HepG2 (cell line): ENCODE measurements around the gene COMMD7. TPM values are rescaled to one million over a fixed set of nuclear protein-coding genes. Genes with fewer than 3 reads are reported as not detected.

Experiments
- ETV6 ChIP-seq: sonication (generic); formaldehyde crosslinking; conservative IDR thresholded peaks from 2 replicates; pipeline ENCODE4 v1.4.0; 2020; ENCODE audit warnings: missing genetic modification reagents
- FIP1L1 ChIP-seq: fragments of 200-400 bp; formaldehyde crosslinking; IDR thresholded peaks from 2 replicates; pipeline ENCODE4 v1.6.1; 2018; ENCODE audit warnings: low read depth, mild to moderate bottlenecking, low read length, moderate library complexity, borderline replicate concordance; ENCODE audit not compliant: insufficient read depth
- KDM4B ChIP-seq: sonication (generic); formaldehyde crosslinking; IDR thresholded peaks from 2 replicates; pipeline ENCODE4 v1.4.0; 2020; ENCODE audit warnings: missing genetic modification reagents
- KLF12 ChIP-seq: sonication (generic); formaldehyde crosslinking; IDR thresholded peaks from 2 replicates; pipeline ENCODE4 v1.4.0; 2020; ENCODE audit warnings: missing genetic modification reagents, borderline replicate concordance
- NCOA5 ChIP-seq: sonication (generic); formaldehyde crosslinking; IDR thresholded peaks from 2 replicates; pipeline ENCODE4 v1.4.0; 2020; ENCODE audit warnings: missing genetic modification reagents
- NFE2L1 ChIP-seq: sonication (generic); formaldehyde crosslinking; IDR thresholded peaks from 2 replicates; pipeline ENCODE4 v1.4.0; 2020; ENCODE audit warnings: missing genetic modification reagents, mild to moderate bottlenecking, borderline replicate concordance
- PHF5A ChIP-seq: IDR thresholded peaks from one replicate; pipeline ENCODE4 v1.6.1; 2018; ENCODE audit warnings: low read depth, missing genetic modification reagents; ENCODE audit not compliant: unreplicated experiment
- THAP11 ChIP-seq: IDR thresholded peaks from 2 replicates; pipeline ENCODE4 v1.6.1; 2016; ENCODE audit warnings: missing biosample characterization, missing genetic modification reagents
- ZEB1 ChIP-seq: IDR thresholded peaks from 2 replicates; pipeline ENCODE4 v1.6.1; 2012; ENCODE audit warnings: mild to moderate bottlenecking, low read depth, inconsistent platforms; ENCODE audit not compliant: insufficient replicate concordance
- ZFP36L1 ChIP-seq: sonication (generic); formaldehyde crosslinking; IDR thresholded peaks from 2 replicates; pipeline ENCODE4 v1.8.0; 2022; ENCODE audit warnings: mild to moderate bottlenecking, missing genetic modification reagents, moderate library complexity
- ZNF121 ChIP-seq: sonication (generic); formaldehyde crosslinking; IDR thresholded peaks from 2 replicates; pipeline ENCODE4 v1.5.0; 2020; ENCODE audit warnings: mild to moderate bottlenecking, missing genetic modification reagents
- ZNF383 ChIP-seq: sonication (generic); formaldehyde crosslinking; IDR thresholded peaks from 2 replicates; pipeline ENCODE4 v1.4.0; 2020; ENCODE audit warnings: missing genetic modification reagents, mild to moderate bottlenecking, borderline replicate concordance
- ZNF451 ChIP-seq: sonication (generic); formaldehyde crosslinking; IDR thresholded peaks from 2 replicates; pipeline ENCODE4 v1.5.0; 2020; ENCODE audit warnings: mild to moderate bottlenecking, missing genetic modification reagents
- ZNF546 ChIP-seq: sonication (generic); formaldehyde crosslinking; conservative IDR thresholded peaks from 2 replicates; pipeline ENCODE4 v1.8.1; 2023; ENCODE audit warnings: mild to moderate bottlenecking, missing genetic modification reagents
- ZNF552 ChIP-seq: sonication (generic); formaldehyde crosslinking; IDR thresholded peaks from 2 replicates; pipeline ENCODE4 v1.9.0; 2022; ENCODE audit warnings: missing genetic modification reagents, mild to moderate bottlenecking, borderline replicate concordance
- ZNF562 ChIP-seq: sonication (generic); formaldehyde crosslinking; IDR thresholded peaks from 2 replicates; pipeline ENCODE4 v1.8.0; 2022; ENCODE audit warnings: missing genetic modification reagents, borderline replicate concordance
- ZNF570 ChIP-seq: sonication (generic); formaldehyde crosslinking; IDR thresholded peaks from 2 replicates; pipeline ENCODE4 v1.4.0; 2020; ENCODE audit warnings: mild to moderate bottlenecking, missing genetic modification reagents, borderline replicate concordance
- ZNF724P ChIP-seq: sonication (generic); formaldehyde crosslinking; IDR thresholded peaks from 2 replicates; pipeline ENCODE4 v1.8.0; 2022; ENCODE audit warnings: missing genetic modification reagents, borderline replicate concordance
- ZNF790 ChIP-seq: sonication (generic); formaldehyde crosslinking; IDR thresholded peaks from 2 replicates; pipeline ENCODE4 v1.8.0; 2022; ENCODE audit warnings: missing genetic modification reagents, mild to moderate bottlenecking, borderline replicate concordance
- polyA plus RNA-seq, 8 experiments: library from polyadenylated mRNA; depleted of rRNA in 3 of 8; stranded (reverse) in 7 of 8; unstranded in 1 of 8; fragments of >200 nt; fragmentation: Illumina TruSeq in 4 of 8; extraction: Trizol in 4 of 8; gene quantifications; 2 replicates each; pipeline versions ENCODE4 v1.2.1 to v1.2.3, GENCODE V29; 2011 to 2016; ENCODE audit warnings: low read depth in 4 of 8, missing spikeins in 1 of 8, mixed read lengths in 1 of 8; ENCODE audit not compliant: insufficient read depth in 1 of 8
- total RNA-seq, 5 experiments: library from RNA; depleted of rRNA; stranded (reverse); fragments of >200 nt; fragmentation: Illumina TruSeq; extraction: Trizol; gene quantifications; 2 replicates each; pipeline ENCODE4 v1.2.3, GENCODE V29; 2016; ENCODE audit warnings: low read depth in 1 of 5
- TF ChIP-seq, protein P1 (sequence below): IDR thresholded peaks from 2 replicates; pipeline ENCODE4 v1.6.1; 2012; ENCODE audit warnings: low read depth, low read length, improper control_type of control experiment
- TF ChIP-seq, protein P2 (sequence below): sonication (generic); formaldehyde crosslinking; IDR thresholded peaks from 2 replicates; pipeline ENCODE4 v1.5.1; 2020; ENCODE audit warnings: missing genetic modification reagents, mild to moderate bottlenecking, borderline replicate concordance
- TF ChIP-seq, protein P3 (sequence below): sonication (generic); formaldehyde crosslinking; IDR thresholded peaks from 2 replicates; pipeline ENCODE4 v1.8.1; 2023; ENCODE audit warnings: mild to moderate bottlenecking, missing genetic modification reagents

The COMMD7 gene
- total and polyA plus RNA-seq, 2 of the 13 experiments (the other 11 are each of a cell fraction or from before 2014, with no cell fraction given) = 42.1 to 53.3 TPM

DNA sequence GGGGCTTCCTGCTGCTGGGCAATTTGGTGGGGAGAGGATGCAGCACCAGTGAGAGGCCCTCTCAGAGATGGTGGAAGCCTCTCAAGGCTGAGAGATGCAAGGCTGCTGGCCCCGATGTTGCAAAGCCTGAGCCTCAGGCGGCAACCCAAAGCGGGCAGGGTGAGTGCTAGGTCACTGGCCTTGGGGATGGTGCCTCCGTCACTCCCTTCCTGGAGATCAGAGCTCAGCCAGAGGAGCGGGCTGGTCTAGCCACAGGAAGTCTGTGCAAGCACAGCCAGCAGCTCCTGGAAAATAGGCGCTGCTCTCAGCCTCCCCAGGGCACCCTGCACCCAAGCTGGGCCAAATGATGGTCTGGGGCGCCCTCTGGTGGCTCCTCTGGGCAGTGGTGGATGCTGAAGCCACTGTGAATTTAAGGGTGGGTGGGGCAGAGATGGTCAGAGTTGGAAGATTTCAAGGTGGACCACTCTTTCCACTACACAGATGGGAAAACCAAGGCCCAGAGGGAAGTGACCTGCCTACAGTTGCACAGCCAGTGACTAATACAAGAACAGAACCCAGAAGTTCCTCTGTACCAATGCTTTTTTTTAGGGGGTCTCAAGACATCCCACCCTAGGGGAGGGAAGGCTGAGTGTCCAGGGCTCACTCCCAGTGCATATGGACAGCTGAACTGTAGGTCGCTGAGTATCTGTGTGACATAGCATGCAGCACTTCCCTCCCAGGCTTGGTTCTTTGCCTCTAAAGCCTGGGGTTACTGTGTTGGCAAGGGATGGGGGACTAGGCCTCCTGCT lies 90.3 kb downstream of the COMMD7 start (continued):
- peak; percentile 54 for TF ChIP-seq ZEB1
- no peak for TF ChIP-seq FIP1L1
- TF ChIP-seq ETV6 (CRISPR knock-in tag) = peak; percentile 42; the same call in 1 of the 2 replicates
- TF ChIP-seq ZNF724P (CRISPR knock-in tag) = no peak
- peak; percentile 71 for TF ChIP-seq ZFP36L1 (CRISPR knock-in tag)
- no peak for TF ChIP-seq ZNF790 (CRISPR knock-in tag)
- TF ChIP-seq ZNF562 = no peak
- peak; percentile 40; the same call in 1 of the 2 replicates for TF ChIP-seq ZNF121 (CRISPR knock-in tag)
- TF ChIP-seq PHF5A = peak; percentile 94
- peak; percentile 95 for TF ChIP-seq KDM4B
- TF ChIP-seq, protein P1, sequence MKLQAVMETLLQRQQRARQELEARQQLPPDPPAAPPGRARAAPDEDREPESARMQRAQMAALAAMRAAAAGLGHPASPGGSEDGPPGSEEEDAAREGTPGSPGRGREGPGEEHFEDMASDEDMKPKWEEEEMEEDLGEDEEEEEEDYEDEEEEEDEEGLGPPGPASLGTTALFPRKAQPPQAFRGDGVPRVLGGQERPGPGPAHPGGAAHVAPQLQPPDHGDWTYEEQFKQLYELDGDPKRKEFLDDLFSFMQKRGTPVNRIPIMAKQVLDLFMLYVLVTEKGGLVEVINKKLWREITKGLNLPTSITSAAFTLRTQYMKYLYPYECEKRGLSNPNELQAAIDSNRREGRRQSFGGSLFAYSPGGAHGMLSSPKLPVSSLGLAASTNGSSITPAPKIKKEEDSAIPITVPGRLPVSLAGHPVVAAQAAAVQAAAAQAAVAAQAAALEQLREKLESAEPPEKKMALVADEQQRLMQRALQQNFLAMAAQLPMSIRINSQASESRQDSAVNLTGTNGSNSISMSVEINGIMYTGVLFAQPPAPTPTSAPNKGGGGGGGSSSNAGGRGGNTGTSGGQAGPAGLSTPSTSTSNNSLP = peak; percentile 52; the same call in 1 of the 2 replicates
- no peak; the same call in 1 of the 2 replicates for TF ChIP-seq ZNF383 (CRISPR knock-in tag)
- TF ChIP-seq, protein P2, sequence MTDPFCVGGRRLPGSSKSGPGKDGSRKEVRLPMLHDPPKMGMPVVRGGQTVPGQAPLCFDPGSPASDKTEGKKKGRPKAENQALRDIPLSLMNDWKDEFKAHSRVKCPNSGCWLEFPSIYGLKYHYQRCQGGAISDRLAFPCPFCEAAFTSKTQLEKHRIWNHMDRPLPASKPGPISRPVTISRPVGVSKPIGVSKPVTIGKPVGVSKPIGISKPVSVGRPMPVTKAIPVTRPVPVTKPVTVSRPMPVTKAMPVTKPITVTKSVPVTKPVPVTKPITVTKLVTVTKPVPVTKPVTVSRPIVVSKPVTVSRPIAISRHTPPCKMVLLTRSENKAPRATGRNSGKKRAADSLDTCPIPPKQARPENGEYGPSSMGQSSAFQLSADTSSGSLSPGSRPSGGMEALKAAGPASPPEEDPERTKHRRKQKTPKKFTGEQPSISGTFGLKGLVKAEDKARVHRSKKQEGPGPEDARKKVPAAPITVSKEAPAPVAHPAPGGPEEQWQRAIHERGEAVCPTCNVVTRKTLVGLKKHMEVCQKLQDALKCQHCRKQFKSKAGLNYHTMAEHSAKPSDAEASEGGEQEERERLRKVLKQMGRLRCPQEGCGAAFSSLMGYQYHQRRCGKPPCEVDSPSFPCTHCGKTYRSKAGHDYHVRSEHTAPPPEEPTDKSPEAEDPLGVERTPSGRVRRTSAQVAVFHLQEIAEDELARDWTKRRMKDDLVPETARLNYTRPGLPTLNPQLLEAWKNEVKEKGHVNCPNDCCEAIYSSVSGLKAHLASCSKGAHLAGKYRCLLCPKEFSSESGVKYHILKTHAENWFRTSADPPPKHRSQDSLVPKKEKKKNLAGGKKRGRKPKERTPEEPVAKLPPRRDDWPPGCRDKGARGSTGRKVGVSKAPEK = no peak
- TF ChIP-seq ZNF451 (CRISPR knock-in tag) = peak; percentile 94; the same call in 1 of the 2 replicates
- TF ChIP-seq ZNF546 = peak; percentile 87; the same call in 1 of the 2 replicates
- TF ChIP-seq, protein P3, sequence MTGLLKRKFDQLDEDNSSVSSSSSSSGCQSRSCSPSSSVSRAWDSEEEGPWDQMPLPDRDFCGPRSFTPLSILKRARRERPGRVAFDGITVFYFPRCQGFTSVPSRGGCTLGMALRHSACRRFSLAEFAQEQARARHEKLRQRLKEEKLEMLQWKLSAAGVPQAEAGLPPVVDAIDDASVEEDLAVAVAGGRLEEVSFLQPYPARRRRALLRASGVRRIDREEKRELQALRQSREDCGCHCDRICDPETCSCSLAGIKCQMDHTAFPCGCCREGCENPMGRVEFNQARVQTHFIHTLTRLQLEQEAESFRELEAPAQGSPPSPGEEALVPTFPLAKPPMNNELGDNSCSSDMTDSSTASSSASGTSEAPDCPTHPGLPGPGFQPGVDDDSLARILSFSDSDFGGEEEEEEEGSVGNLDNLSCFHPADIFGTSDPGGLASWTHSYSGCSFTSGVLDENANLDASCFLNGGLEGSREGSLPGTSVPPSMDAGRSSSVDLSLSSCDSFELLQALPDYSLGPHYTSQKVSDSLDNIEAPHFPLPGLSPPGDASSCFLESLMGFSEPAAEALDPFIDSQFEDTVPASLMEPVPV (CRISPR knock-in tag) = no peak; the same call in none of the 2 replicates
- peak; percentile 91 for TF ChIP-seq KLF12 (CRISPR knock-in tag)
- peak; percentile 83 for TF ChIP-seq THAP11 (CRISPR knock-in tag)
- TF ChIP-seq NCOA5 (CRISPR knock-in tag) = no peak
- TF ChIP-seq ZNF552 (CRISPR knock-in tag) = peak; percentile 83; the same call in 1 of the 2 replicates
- TF ChIP-seq ZNF570 (CRISPR knock-in tag) = no peak
- 0 out of 2 replicates have a peak, but pooled peaks have one; percentile 50 for TF ChIP-seq NFE2L1 (CRISPR knock-in tag)
